Hepatocyte (in vitro differentiated cells): ENCODE results near the gene ADCY2.

ENCODE experiments used
- CTCF ChIP-seq: fragments of 200-600 bp; sonication (generic); IDR thresholded peaks from 2 replicates; pipeline ENCODE4 v1.5.1; 2016; ENCODE audit warnings: antibody characterized with exemption, mild to moderate bottlenecking; ENCODE audit not compliant: poor library complexity
- EZH2 ChIP-seq: fragments of 200-600 bp; sonication (generic); IDR thresholded peaks from 2 replicates; pipeline ENCODE4 v1.6.1; 2016; ENCODE audit warnings: antibody characterized with exemption, mild to moderate bottlenecking, borderline replicate concordance

DNA sequence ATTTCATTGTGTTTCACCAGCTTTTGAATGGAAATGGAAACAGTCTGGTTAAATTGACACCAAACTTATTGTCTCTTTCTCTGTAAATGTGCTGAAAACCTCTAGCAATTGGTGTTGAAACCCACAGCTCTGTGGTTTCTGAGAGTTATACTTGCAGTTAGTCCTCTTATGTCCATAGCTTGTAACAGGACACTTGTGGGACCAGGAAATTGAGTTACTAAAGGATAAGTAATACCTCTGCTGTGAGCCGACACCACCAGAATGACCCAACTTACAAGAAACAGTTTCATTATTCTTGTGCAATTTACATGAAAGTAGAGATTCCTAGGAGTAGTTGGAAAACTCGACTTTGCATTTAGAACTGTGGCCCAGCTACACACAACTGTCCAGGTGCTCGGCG lies 263.5 kb downstream of the ADCY2 start:
- no peak for TF ChIP-seq CTCF
- TF ChIP-seq EZH2 = no peak
